GM12801 (cell line): Measurements from ENCODE around the gene VWA8.

ENCODE experiments used
- TF ChIP-seq, protein P1 (sequence below): IDR thresholded peaks from one replicate; pipeline ENCODE4 v1.5.1; 2011; ENCODE audit warnings: control low read depth; ENCODE audit not compliant: insufficient read length; ENCODE audit errors: extremely low read depth

Gene VWA8

DNA sequence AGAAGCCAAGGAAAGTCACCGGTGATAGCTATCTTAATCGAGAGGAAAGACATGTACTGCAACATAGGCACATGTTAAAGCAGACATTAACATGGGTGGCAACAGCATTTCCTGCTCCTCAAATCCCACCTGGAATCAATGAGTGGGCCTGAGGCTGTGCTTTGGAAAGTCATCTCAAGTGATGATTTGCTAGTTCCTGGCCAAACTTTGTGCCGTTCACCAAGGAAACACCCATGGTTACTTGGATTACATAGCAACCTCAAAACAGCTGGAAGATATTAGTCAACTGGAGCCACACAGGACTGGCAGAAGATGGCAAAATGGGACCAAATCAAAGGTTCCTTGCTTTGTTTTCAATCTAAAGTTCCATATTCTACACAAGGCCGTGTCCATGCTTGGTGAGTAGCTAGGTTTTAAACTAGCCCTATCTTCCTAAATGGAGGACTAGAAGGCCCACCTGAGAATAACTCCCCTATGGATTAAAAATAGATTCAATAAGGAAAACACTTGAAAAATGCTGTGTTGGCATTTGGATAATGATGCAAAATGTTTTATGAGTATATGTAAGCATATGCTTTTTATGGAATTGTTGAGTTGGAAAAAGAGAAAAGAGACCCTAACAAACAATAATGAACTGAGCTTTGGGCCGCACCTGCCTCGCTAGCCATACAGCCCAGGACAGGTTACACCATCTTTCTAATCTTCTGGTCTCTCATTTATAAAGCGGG lies 359.0 kb downstream of the VWA8 start:
- TF ChIP-seq, protein P1, sequence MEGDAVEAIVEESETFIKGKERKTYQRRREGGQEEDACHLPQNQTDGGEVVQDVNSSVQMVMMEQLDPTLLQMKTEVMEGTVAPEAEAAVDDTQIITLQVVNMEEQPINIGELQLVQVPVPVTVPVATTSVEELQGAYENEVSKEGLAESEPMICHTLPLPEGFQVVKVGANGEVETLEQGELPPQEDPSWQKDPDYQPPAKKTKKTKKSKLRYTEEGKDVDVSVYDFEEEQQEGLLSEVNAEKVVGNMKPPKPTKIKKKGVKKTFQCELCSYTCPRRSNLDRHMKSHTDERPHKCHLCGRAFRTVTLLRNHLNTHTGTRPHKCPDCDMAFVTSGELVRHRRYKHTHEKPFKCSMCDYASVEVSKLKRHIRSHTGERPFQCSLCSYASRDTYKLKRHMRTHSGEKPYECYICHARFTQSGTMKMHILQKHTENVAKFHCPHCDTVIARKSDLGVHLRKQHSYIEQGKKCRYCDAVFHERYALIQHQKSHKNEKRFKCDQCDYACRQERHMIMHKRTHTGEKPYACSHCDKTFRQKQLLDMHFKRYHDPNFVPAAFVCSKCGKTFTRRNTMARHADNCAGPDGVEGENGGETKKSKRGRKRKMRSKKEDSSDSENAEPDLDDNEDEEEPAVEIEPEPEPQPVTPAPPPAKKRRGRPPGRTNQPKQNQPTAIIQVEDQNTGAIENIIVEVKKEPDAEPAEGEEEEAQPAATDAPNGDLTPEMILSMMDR = no peak

DNA sequence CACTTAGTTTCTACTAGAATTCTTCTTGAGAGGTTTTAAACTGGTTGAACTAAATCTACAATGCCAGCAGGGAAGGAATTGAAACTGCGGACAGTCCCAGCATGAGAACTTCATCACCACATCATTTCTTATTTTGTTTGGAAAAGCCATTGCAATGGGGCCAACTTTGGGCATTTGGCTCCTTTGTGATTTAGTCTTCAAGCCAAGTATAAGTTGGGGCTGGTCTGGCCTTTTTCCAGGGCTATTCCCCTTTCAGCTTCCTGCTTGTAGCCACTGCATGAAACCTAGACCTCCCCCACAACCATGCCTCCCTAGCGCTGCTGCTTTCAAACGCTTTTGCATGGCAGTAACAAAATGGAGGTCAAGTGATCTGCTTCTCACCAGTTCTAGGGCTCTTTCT lies 361.3 kb downstream of the VWA8 start:
- TF ChIP-seq, protein P1 = no peak

DNA sequence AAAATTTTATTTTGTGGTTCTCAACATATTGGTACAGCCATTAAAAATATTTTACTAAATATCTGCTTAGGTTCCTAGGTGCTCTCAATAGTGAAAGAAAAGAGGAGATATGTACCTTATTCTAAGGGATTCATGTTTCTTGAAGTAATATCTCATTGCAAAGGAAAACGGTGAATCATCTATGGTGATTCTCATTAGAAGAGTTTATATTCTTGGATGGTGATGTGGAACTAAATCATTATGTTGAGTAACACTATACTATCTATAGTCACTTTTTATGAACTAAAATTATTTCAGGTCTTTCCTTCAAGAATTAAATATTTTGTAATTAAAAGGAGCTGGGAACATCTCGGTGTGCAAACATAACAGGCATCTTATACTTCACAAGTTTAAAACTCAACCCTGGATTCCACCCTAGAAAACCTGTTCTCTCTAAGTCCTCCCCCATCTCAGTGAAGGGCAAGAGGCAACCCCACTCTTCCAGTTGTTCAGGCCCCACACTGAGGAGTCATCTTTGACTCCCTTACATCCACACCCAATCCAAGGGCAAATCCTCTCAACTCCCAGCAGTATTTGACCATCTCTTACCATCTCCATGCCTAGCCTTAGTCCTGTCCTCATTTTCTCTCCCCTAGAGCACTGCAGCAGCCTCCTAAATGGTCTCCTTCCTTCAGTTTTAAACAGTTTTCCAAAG lies 363.4 kb downstream of the VWA8 start:
- TF ChIP-seq, protein P1 = no peak

DNA sequence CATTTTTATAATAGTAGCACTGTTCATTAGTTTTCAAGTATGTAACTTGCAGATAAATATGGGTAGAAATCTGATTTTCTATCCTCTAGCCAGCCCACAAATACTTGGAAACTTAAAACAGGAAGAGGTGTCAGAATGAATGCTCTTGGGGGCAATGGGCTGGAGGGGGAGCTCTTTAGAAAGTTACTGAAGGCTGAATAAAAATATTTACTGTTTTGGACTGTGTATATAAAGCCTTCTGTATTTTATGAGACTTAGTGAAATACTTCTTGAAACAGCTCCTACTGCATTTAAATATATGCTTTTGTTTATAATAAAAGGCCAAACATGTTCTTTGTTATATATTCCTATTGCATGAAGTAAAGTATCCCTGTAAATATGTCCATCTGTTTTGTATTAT lies 364.7 kb downstream of the VWA8 start:
- TF ChIP-seq, protein P1 = no peak

DNA sequence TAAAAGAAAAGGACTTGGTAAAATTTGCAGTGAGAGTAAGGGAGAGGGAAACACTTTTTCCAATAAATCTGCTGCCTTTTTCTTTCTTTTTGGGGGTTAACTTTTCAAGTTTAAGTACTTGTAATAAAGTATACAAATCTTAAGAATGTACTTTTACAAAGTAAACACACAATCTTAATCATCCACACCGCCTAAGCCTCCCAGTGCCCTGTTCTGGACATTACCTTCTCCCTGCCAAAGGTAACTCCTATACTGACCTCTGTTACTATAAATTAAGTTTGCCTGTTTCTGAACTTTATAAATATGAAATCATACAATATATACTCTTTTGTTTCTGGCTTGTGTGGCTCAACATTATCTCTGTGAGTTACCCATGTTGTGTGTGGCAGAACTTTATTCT lies 365.6 kb downstream of the VWA8 start:
- TF ChIP-seq, protein P1 = no peak

DNA sequence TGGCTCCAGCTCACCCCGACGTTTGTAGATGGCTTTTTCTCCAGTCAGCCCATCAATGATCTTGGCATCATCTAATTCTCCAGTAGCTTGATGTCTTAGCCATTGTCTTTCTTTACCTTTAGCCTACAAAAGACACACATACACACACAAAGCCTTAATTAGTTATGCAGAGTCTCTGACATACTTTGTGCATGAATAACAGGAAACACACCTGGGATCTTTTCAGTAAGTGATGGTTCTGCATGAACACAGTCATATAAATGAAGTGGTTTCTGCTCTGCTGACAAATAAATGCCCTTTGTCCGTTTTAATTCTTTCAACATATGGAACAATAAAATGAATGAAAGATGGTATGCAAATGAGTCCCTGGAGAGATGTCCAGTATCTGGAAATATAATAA lies 370.3 kb downstream of the VWA8 start:
- TF ChIP-seq, protein P1 = no peak

DNA sequence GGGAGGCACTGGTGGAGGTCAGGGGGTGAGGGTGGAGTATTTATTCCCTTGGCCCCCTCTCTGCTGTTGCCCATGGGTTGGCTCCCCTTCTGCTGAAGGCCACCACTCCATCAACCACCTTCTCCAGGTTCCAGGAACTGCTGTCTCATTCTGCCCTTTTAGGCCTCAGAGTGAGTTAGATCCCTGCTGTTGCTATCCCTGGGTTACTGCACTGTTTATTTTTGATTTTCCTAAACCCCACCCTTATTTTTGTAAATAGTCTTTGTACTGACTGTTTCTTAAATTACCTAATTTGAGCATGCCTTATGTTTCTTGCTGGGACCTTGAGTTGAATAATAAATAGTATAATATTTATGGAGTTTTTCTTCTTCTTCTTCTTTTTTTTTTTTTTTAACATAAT lies 370.8 kb downstream of the VWA8 start:
- TF ChIP-seq, protein P1 = no peak
